K562 (cell line): ENCODE results near the gene SHB. TPM values are rescaled to one million over a fixed set of nuclear protein-coding genes. Genes with fewer than 3 reads are reported as not detected.

Source experiments
- ATAC-seq: fragments of 200-7000 bp; cut with Tn5 transposase; 3 replicates; pipeline ENCODE4 v1.9.1; 2020; ENCODE audit warnings: moderate library complexity
- BruUV-seq: library from RNA; stranded (reverse); fragments of 400-500 nt; replicated peaks from 2 replicates; lab custom pipeline; 2021; lab: Mats Ljungman, UMichigan
- CTCF ChIA-PET: fragments of 300-600 bp; formaldehyde crosslinking; extraction: SDS; loops from one replicate; lab custom pipeline; 2021; ENCODE audit warnings: low intra/inter-chr PET ratio; lab: Yijun Ruan, JAX
- POLR2A ChIA-PET: fragments of 300-600, 350-650 bp; sonication (Branson Sonifier 250); formaldehyde crosslinking; extraction: SDS; loops from one replicate; lab custom pipeline; 2021; ENCODE audit warnings: antibody characterized with exemption, inconsistent platforms; lab: Yijun Ruan, JAX
- DNase-seq, 4 experiments: peaks; one replicate each; pipeline versions ENCODE4 v3.0.0 to v3.0.0-alpha.2; 2011 to 2018; ENCODE audit warnings: low spot score in 3 of 4, mixed read lengths in 3 of 4; ENCODE audit errors: extremely low read depth in 1 of 4
- FAIRE-seq: peaks from 2 replicates; lab custom pipeline; 2011; peaks lifted over from hg19 to GRCh38; lab: Jason Lieb, UNC
- H2AFZ ChIP-seq: 2 replicates; pipeline ENCODE4 v1.6.0; 2011; ENCODE audit warnings: low read depth, low read length, control low read depth, inconsistent platforms
- H3K27ac ChIP-seq: fragments of 200-600 bp; 3 replicates; pipeline ENCODE4 v1.8.0; 2011; ENCODE audit warnings: low read depth, mild to moderate bottlenecking, control low read depth, inconsistent platforms, low read length, moderate library complexity, mixed read lengths; ENCODE audit errors: extremely low read depth
- H3K27me3 ChIP-seq, 2 experiments: fragments of 300-600 bp in 1 of 2; 2 replicates in 1 of 2; 3 replicates in 1 of 2; pipeline versions ENCODE4 v1.6.0 to v1.8.0; 2011; ENCODE audit warnings: inconsistent platforms in 2 of 2, low read length in 2 of 2, mild to moderate bottlenecking in 1 of 2, mixed read lengths in 1 of 2, moderate library complexity in 1 of 2; ENCODE audit not compliant: control insufficient read depth in 2 of 2, insufficient read depth in 2 of 2
- H3K36me3 ChIP-seq: fragments of 300-600 bp; 3 replicates; pipeline ENCODE4 v1.8.0; 2011; ENCODE audit warnings: mild to moderate bottlenecking, low read length, inconsistent platforms; ENCODE audit not compliant: control insufficient read depth, insufficient read depth
- H3K4me1 ChIP-seq, 2 experiments: fragments of 200-600 bp in 1 of 2; replicated peaks in 1 of 2; 2 replicates in 1 of 2; 3 replicates in 1 of 2; pipeline versions ENCODE4 v1.5.1 to v1.8.0; 2011; ENCODE audit warnings: inconsistent platforms in 2 of 2, low read length in 2 of 2, mild to moderate bottlenecking in 1 of 2, mixed read lengths in 1 of 2, moderate library complexity in 1 of 2; ENCODE audit not compliant: control insufficient read depth in 2 of 2, insufficient read depth in 2 of 2
- H3K4me2 ChIP-seq: 2 replicates; pipeline ENCODE4 v1.6.1; 2011; ENCODE audit warnings: low read length, control low read depth, inconsistent platforms, mixed read lengths; ENCODE audit not compliant: insufficient read depth
- H3K4me3 ChIP-seq: fragments of 200-600 bp; sonication (generic), shearing (Covaris generic); 2 replicates; pipeline ENCODE4 v1.5.1; 2016; ENCODE audit warnings: control low read depth, inconsistent platforms
- H3K79me2 ChIP-seq: fragments of 200-600 bp; 3 replicates; pipeline ENCODE4 v1.8.0; 2011; ENCODE audit warnings: low read length, inconsistent platforms; ENCODE audit not compliant: control insufficient read depth, insufficient read depth
- H3K9ac ChIP-seq, 2 experiments: 2 replicates each; pipeline versions ENCODE4 v1.6.0 to v1.6.1; 2011; ENCODE audit warnings: low read depth in 2 of 2, low read length in 2 of 2, control low read depth in 1 of 2, inconsistent platforms in 1 of 2, mild to moderate bottlenecking in 1 of 2, mixed read lengths in 1 of 2; ENCODE audit not compliant: insufficient read depth in 1 of 2
- H3K9me1 ChIP-seq: one replicate; pipeline ENCODE4 v1.6.0; 2011; ENCODE audit warnings: inconsistent platforms, mild to moderate bottlenecking, low read length, moderate library complexity; ENCODE audit not compliant: control insufficient read depth, insufficient read depth
- H3K9me3 ChIP-seq: replicated peaks from 2 replicates; pipeline ENCODE4 v1.5.1; 2011; ENCODE audit warnings: low read depth, low read length, inconsistent platforms; ENCODE audit not compliant: control insufficient read depth, insufficient read depth
- H4K20me1 ChIP-seq: replicated peaks from 2 replicates; pipeline ENCODE4 v1.6.1; 2011; ENCODE audit warnings: low read length, inconsistent platforms, mixed read lengths; ENCODE audit not compliant: control insufficient read depth, insufficient read depth
- BRD4 ChIP-seq: fragments of 200-600 bp; sonication (generic); IDR thresholded peaks from 2 replicates; pipeline ENCODE4 v1.6.1; 2017; ENCODE audit warnings: inconsistent platforms
- CCNT2 ChIP-seq: IDR thresholded peaks from 2 replicates; pipeline ENCODE4 v1.6.1; 2011; ENCODE audit warnings: borderline replicate concordance, low read depth, mild to moderate bottlenecking, moderate library complexity, mixed read lengths, low read length; ENCODE audit not compliant: insufficient read length; ENCODE audit errors: extremely low read depth
- E4F1 ChIP-seq: fragments of 250-450 bp; sonication (Bioruptor Pico); IDR thresholded peaks from 2 replicates; pipeline ENCODE4 v1.5.0; 2021; ENCODE audit warnings: mild to moderate bottlenecking, borderline replicate concordance
- NR2F6 ChIP-seq: fragments of 450-650 bp; formaldehyde crosslinking; IDR thresholded peaks from 2 replicates; pipeline ENCODE4 v1.4.0; 2020; ENCODE audit warnings: mild to moderate bottlenecking
- NUFIP1 ChIP-seq: fragments of 450-650 bp; IDR thresholded peaks from 2 replicates; pipeline ENCODE4 v1.6.1; 2018; ENCODE audit not compliant: partially characterized antibody
- PHB ChIP-seq: fragments of 250-450 bp; sonication (Bioruptor Pico); IDR thresholded peaks from 2 replicates; pipeline ENCODE4 v1.5.0; 2021
- RBM15 ChIP-seq: fragments of 200-400 bp; formaldehyde crosslinking; IDR thresholded peaks from 2 replicates; pipeline ENCODE4 v1.6.1; 2018; ENCODE audit warnings: mild to moderate bottlenecking, low read length, moderate library complexity; ENCODE audit not compliant: insufficient read depth
- RFX1 ChIP-seq: fragments of 450-650 bp; IDR thresholded peaks from 2 replicates; pipeline ENCODE4 v1.6.1; 2016; ENCODE audit warnings: mild to moderate bottlenecking, moderate library complexity
- TFE3 ChIP-seq: fragments of 450-650 bp; formaldehyde crosslinking; IDR thresholded peaks from 2 replicates; pipeline ENCODE4 v1.4.0; 2020; ENCODE audit warnings: mild to moderate bottlenecking, mixed read lengths
- THAP7 ChIP-seq: fragments of 250-450 bp; sonication (Bioruptor Pico); IDR thresholded peaks from 2 replicates; pipeline ENCODE4 v1.5.0; 2021
- WHSC1 ChIP-seq: IDR thresholded peaks from one replicate; pipeline ENCODE4 v1.6.1; 2012; ENCODE audit warnings: low read length, control low read depth, inconsistent platforms
- ZBED1 ChIP-seq: IDR thresholded peaks from 2 replicates; pipeline ENCODE4 v1.6.1; 2014
- ZBTB9 ChIP-seq: fragments of 450-650 bp; formaldehyde crosslinking; IDR thresholded peaks from 2 replicates; pipeline ENCODE4 v1.4.0; 2020; ENCODE audit warnings: mild to moderate bottlenecking, moderate library complexity
- ZNF23 ChIP-seq: fragments of 250-450 bp; sonication (Bioruptor Pico); IDR thresholded peaks from 2 replicates; pipeline ENCODE4 v1.4.0; 2020; ENCODE audit warnings: mild to moderate bottlenecking
- ZNF354B ChIP-seq: fragments of 250-450 bp; sonication (Bioruptor Pico); IDR thresholded peaks from 2 replicates; pipeline ENCODE4 v1.4.0; 2020
- ZNF431 ChIP-seq: sonication (generic); formaldehyde crosslinking; IDR thresholded peaks from 2 replicates; pipeline ENCODE4 v1.8.0; 2022; ENCODE audit warnings: mild to moderate bottlenecking, missing genetic modification reagents
- ZNF668 ChIP-seq: fragments of 250-450 bp; sonication (Bioruptor Pico); IDR thresholded peaks from 2 replicates; pipeline ENCODE4 v1.8.0; 2022; ENCODE audit warnings: mild to moderate bottlenecking, inconsistent platforms
- WGBS: fragments of 100-300 bp; shearing (Covaris generic); methylation state at CpG from one replicate; pipeline ENCODE4 v1.1.6; 2016; ENCODE audit warnings: low coverage, mixed read lengths; ENCODE audit not compliant: insufficient coverage; ENCODE audit errors: missing lambda C conversion rate; 5-methylcytosine and 5-hydroxymethylcytosine counted together
- in situ Hi-C: fragments of 300-500 bp; cut with MboI; formaldehyde crosslinking; loops from 4 replicates; pipeline ENCODE4 v1.15.0; 2018; ENCODE audit warnings: inconsistent platforms, mixed read lengths
- intact Hi-C: fragments of 100-400 bp; cut with micrococcal nuclease; formaldehyde crosslinking; loops from 2 replicates; pipeline ENCODE4 v1.14.2; 2022
- polyA plus RNA-seq, 8 experiments: library from polyadenylated mRNA; depleted of rRNA in 4 of 8; stranded (reverse) in 5 of 8; unstranded in 3 of 8; fragments of >200 nt; fragmentation: Nextera tagmentation in 2 of 8; fragmentation: Illumina TruSeq in 1 of 8; extraction: Ambion mirVana in 2 of 8; extraction: Trizol in 1 of 8; gene quantifications; 2 replicates each; pipeline versions ENCODE4 v1.2.1 to v1.2.3, GENCODE V29; 2011 to 2014; ENCODE audit warnings: inconsistent platforms in 1 of 8, missing spikeins in 1 of 8
- total RNA-seq, 7 experiments: library from RNA; depleted of rRNA in 6 of 7; stranded (reverse); fragments of >200 nt in 6 of 7; fragmentation: Illumina TruSeq in 2 of 7; extraction: Trizol in 2 of 7; gene quantifications; 2 replicates each; pipeline versions ENCODE4 v1.2.1 to v1.2.3, GENCODE V29; 2011 to 2021; ENCODE audit warnings: low replicate concordance in 1 of 7

Gene SHB
- total and polyA plus RNA-seq, 9 of the 15 experiments (the other 6 are each of a cell fraction or from before 2014, with no cell fraction given): 0.78 to 16.0 (median 5.3) TPM

- TF ChIP-seq E4F1 (CRISPR knock-in tag) (no peak), ZBED1 (no peak)
Observed at GRCh38 chr9:37990404-37991015, 78.5 kb downstream of the SHB start (continued).

GRCh38 chr9:37989701-37990100 lies 79.3 kb downstream of the SHB start:
- CTCF ChIA-PET: no interaction called here
- Histone ChIP-seq H3K79me2 (peaks cover 8% of the 10 kb centered on the region; the same call in 2 of the 3 replicates), H2AFZ (no peak overlapping the region), H4K20me1 (0 out of 2 replicates have a peak, but pooled peaks cover 5% of the 10 kb centered on the region), H3K4me2 (no peak overlapping the region), H3K36me3 (no peaks in the 10 kb centered on the region), H3K9me1 (peaks cover 2% of the 10 kb centered on the region), H3K9me3 (no peaks in the 10 kb centered on the region), H3K4me1 (peaks cover 34 to 35% of the 10 kb centered on the region in 2 experiments), H3K27me3 (no peaks in the 10 kb centered on the region), H3K9ac (no peak overlapping the region), H3K4me3 (no peak overlapping the region), H3K27ac (no peak overlapping the region)
- intact Hi-C loops (loop anchor here (5.0 kb wide), 1 partner anchor 58 kb away; no protein-coding TSS in a partner anchor), in situ Hi-C loops (no loop called here)
- ATAC-seq: no peak
- POLR2A ChIA-PET: no interaction called here
- no peak for DNase-seq
- 66% methylated on average over 5 of the region's 5 CpGs for WGBS
- BruUV-seq: no TSS peak
- FAIRE-seq: no peak
- TF ChIP-seq NR2F6 (no peak), ZNF23 (CRISPR knock-in tag) (no peak), BRD4 (no peak), THAP7 (CRISPR knock-in tag) (no peak), ZNF668 (CRISPR knock-in tag) (no peak), RBM15 (no peak), WHSC1 (no peak), NUFIP1 (no peak), TFE3 (no peak), RFX1 (no peak), PHB (CRISPR knock-in tag) (no peak), ZNF354B (no peak), ZBTB9 (no peak), CCNT2 (no peak), ZNF431 (no peak)
